ENCODE measurements around the gene C2orf49. TPM values are rescaled to one million over a fixed set of nuclear protein-coding genes. Genes with fewer than 3 reads are reported as not detected.

Gene C2orf49
- total RNA-seq, 1 donor from 2014 or later, result 21.2 TPM

DNA sequence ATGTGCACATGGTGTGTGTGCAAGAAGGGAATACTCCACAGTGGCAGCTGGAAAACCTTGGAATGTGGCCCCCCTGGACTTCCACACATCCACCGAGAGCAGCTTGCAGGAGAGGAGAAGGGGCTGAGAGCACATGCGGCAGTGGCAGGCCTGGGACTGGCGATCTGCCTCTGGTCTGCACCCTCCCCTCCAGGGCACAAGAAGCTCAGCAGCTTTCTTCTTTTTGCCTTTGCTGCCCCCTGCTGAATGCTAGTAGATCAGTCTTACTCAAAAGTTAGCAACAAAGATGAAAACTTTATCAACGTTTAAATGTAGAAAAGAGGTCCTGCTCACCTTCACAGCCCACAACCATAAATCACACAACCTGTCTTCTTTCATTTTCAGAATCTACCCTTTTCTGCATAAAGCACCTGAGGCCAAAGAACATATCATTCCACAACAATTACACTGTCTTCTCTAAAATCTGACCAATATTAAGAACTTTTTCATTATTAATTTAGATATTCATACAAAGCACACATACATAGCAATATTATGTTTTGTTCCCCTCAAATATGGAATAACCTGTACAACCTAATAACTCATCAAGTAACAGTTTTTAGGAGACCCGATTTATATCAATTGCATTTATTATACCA is 42.4 kb upstream of the C2orf49 start:
- H3K4me3 ChIP-seq (ENCODE audit: low read depth, low read length), result no peak overlapping the region
- no peak for DNase-seq (ENCODE audit: low read depth)
- TF ChIP-seq, protein P1, sequence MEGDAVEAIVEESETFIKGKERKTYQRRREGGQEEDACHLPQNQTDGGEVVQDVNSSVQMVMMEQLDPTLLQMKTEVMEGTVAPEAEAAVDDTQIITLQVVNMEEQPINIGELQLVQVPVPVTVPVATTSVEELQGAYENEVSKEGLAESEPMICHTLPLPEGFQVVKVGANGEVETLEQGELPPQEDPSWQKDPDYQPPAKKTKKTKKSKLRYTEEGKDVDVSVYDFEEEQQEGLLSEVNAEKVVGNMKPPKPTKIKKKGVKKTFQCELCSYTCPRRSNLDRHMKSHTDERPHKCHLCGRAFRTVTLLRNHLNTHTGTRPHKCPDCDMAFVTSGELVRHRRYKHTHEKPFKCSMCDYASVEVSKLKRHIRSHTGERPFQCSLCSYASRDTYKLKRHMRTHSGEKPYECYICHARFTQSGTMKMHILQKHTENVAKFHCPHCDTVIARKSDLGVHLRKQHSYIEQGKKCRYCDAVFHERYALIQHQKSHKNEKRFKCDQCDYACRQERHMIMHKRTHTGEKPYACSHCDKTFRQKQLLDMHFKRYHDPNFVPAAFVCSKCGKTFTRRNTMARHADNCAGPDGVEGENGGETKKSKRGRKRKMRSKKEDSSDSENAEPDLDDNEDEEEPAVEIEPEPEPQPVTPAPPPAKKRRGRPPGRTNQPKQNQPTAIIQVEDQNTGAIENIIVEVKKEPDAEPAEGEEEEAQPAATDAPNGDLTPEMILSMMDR (conservative IDR thresholded peaks at IDR 0.05; ENCODE audit: low read depth, low read length), result peak; percentile 75

DNA sequence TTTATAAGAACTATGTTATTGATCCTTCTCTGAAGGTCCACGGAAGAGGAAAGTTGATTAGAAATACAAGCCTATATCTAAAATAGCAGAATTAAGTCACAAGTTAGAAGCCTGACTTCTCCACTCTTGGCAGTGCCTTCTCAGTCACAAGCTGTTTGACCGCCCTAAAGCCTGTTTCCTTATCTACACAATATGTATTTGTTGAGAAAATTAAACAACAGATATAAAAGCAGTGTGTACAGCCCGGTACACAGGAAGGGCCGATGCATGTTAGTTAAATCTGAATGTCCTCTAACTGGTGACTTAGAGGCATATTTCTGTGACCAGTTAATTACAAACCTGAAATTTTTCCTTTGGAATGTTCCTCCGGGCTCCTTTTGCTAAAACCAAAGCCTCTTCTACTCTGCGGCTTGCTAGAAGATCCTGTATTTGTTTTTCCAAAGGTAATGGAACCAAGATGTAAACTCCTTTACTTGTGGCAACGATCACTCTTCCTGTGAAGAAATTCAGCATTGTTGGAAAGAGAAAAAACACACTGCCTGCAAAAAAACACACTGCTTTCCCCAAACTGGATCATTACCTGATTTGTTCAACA is 41.2 kb upstream of the C2orf49 start:
- H3K4me3 ChIP-seq (ENCODE audit: low read depth, low read length), result no peak overlapping the region
- TF ChIP-seq, protein P1 (conservative IDR thresholded peaks at IDR 0.05; ENCODE audit: low read depth, low read length), result no peak

DNA sequence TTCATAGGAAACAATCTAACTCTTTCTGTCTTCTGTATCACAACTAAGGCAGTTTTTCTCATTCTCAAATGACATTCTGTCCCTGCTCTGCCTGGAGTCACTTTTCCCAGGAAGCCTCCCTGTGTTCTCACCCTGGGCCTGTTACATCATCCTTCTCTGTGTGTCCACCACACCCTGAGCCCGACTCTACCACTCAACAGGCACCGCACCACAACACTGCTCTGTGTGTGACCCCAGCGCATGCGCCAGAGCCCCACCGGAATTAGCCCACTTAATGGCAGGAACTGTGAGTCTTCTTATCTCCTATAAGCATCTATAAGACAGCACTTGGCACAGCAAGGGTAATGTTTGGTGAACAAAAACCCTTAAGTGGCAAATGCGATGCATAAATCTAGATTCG is 40.1 kb upstream of the C2orf49 start:
- TF ChIP-seq, protein P1 (conservative IDR thresholded peaks at IDR 0.05; ENCODE audit: low read depth, low read length), result no peak

More for the DNA sequence above, 41.2 kb upstream of the C2orf49 start:
- DNase-seq (ENCODE audit: low read depth), result no peak

DNA sequence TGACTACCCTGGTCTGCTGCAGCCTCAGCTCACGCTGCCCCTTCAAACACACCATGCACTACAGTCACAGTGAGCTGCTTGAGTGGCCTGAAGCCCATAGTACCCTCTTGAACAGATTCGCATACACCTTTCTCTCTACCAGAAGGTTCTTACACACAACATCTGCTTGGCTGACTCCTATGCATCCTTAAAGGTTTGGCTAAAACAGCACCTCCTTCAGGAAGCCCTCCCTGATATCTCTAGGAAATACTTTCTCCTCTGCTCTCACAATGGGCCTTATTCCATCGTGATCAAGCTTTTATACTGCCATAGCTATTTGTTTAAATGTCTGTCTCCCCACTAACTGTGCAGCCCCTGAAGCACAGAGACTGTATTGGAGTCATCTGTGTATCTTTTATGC is 39.3 kb upstream of the C2orf49 start:
- TF ChIP-seq, protein P1 (conservative IDR thresholded peaks at IDR 0.05; ENCODE audit: low read depth, low read length), result no peak
- H3K4me3 ChIP-seq (ENCODE audit: low read depth, low read length), result no peak overlapping the region
- no peak for DNase-seq (ENCODE audit: low read depth)

More for the DNA sequence above, 40.1 kb upstream of the C2orf49 start:
- DNase-seq (ENCODE audit: low read depth), result no peak
- H3K4me3 ChIP-seq (ENCODE audit: low read depth, low read length), result no peak overlapping the region

DNA sequence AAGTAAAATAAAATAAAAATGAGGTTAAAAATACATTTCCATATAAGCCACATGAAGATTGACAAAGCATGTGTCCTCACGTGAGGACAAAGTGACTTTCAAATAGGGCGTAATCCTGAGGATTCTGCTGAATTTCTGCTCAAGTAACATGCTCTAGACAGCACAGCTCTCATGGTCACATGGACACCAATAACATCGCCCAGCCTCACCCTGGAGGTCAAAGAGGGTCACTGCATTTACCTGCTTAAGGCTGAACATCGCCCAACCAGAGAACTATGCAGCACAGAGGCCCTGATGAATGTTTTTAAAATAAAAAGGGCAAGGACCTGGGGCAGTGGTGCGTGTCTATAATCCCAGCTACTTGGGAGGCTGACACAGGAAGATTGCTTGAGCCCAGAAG is 38.0 kb upstream of the C2orf49 start:
- TF ChIP-seq, protein P1 (conservative IDR thresholded peaks at IDR 0.05; ENCODE audit: low read depth, low read length), result peak; percentile 36
- no peak for DNase-seq (ENCODE audit: low read depth)
- no peak overlapping the region for H3K4me3 ChIP-seq (ENCODE audit: low read depth, low read length)

DNA sequence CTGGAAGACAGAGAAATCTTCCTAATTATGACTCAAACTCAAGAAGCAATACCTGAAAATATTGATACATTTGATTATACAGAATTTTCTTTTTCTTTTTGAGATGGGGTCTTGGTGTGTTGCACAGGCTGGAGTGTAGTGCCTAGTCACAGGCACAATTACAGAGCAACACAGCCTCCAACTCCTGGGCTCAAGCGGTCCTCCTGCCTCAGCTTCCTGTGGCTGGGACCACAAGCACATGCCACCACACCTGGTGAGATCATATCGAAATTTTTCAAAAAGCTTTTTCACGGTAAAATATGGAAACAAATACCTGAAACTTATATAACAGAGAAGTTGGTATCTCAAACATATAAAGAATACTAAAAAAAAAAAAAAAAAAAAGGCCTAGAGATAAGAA is 35.7 kb upstream of the C2orf49 start:
- DNase-seq (ENCODE audit: low read depth), result no peak
- TF ChIP-seq, protein P1 (conservative IDR thresholded peaks at IDR 0.05; ENCODE audit: low read depth, low read length), result no peak
- H3K4me3 ChIP-seq (ENCODE audit: low read depth, low read length), result no peak overlapping the region

DNA sequence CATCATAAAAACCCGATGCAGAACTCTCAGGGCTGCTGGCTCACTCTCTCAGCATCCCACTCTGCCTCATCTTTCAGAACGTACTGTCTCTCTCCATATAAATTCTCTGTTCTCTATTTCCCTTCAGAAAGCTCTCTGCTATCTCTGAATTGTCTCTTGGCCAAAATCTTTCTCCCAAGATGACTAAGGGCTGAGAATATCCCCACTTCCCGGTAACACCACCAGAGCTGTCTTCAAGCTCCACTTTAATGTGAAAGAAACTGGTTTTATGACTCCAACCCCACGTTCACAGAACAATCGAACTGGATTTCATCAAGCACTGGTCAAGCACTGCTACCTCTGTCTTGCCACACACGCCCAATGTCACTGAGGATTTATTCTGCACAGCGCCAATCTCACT is 30.2 kb upstream of the C2orf49 start:
- TF ChIP-seq, protein P1 (conservative IDR thresholded peaks at IDR 0.05; ENCODE audit: low read depth, low read length), result no peak
- H3K4me3 ChIP-seq (ENCODE audit: low read depth, low read length), result no peak overlapping the region
- no peak for DNase-seq (ENCODE audit: low read depth)
